22Rv1 (cell line): ENCODE results near the gene ZNF296.
"Not testable (repeated sequence)": the region's sequence is repeated elsewhere in the genome, so short reads cannot be mapped to it uniquely, and the experiment has no call there.

ENCODE experiments used
- H3K27ac ChIP-seq: fragments of 450-650 bp; 2 replicates; pipeline ENCODE4 v1.5.1; 2017
- CTCF ChIP-seq: fragments of 450-650 bp; IDR thresholded peaks from 2 replicates; pipeline ENCODE4 v1.5.1; 2017; ENCODE audit warnings: mild to moderate bottlenecking
- ZFX ChIP-seq: fragments of 450-650 bp; IDR thresholded peaks from 2 replicates; pipeline ENCODE4 v1.6.1; 2017; ENCODE audit warnings: antibody characterized with exemption, borderline replicate concordance

ZNF296 gene

GRCh38 chr19:45110851-45111266 is 34.6 kb upstream of the ZNF296 start:
- TF ChIP-seq CTCF (no peak), ZFX (no peak)
- H3K27ac ChIP-seq: no peak overlapping the region

GRCh38 chr19:45107621-45108150 is 31.4 kb upstream of the ZNF296 start:
- TF ChIP-seq ZFX (no peak), CTCF (no peak)
- H3K27ac ChIP-seq: no peak overlapping the region

GRCh38 chr19:45106363-45106762 is 30.1 kb upstream of the ZNF296 start:
- H3K27ac ChIP-seq: not testable (repeated sequence)

GRCh38 chr19:45104658-45105349 is 28.5 kb upstream of the ZNF296 start:
- peak overlapping the region; percentile 81 for H3K27ac ChIP-seq
- no peak for TF ChIP-seq CTCF
- no peak for TF ChIP-seq ZFX

GRCh38 chr19:45103508-45104319 is 27.4 kb upstream of the ZNF296 start:
- peak overlapping the region; percentile 81 for H3K27ac ChIP-seq
- no peak for TF ChIP-seq ZFX
- peak; percentile 20 for TF ChIP-seq CTCF

- peak overlapping the region; percentile 81 for H3K27ac ChIP-seq
- TF ChIP-seq ZFX (no peak), CTCF (no peak)
These were observed 26.9 kb upstream of the ZNF296 start for GRCh38 chr19:45103156-45103507.

- peak overlapping the region; percentile 81 for H3K27ac ChIP-seq
- no peak for TF ChIP-seq ZFX
- no peak for TF ChIP-seq CTCF
These were observed 26.2 kb upstream of the ZNF296 start for GRCh38 chr19:45102481-45102880.
